Endothelial cell (in vitro differentiated cells): ENCODE data around the gene TNPO1. TPM values are rescaled to one million over a fixed set of nuclear protein-coding genes. Genes with fewer than 3 reads are reported as not detected.
"Not testable (repeated sequence)": the region's sequence is repeated elsewhere in the genome, so short reads cannot be mapped to it uniquely, and the experiment has no call there.

Source experiments
- DNase-seq: peaks from one replicate; pipeline ENCODE4 v3.0.0; 2021; ENCODE audit warnings: low spot score
- H3K27ac Mint-ChIP-seq: one replicate; pipeline ENCODE4 v1.8.0; 2021; ENCODE audit warnings: mixed read lengths, inconsistent platforms; ENCODE audit not compliant: unreplicated experiment
- H3K27me3 Mint-ChIP-seq: one replicate; pipeline ENCODE4 v1.8.0; 2021; ENCODE audit warnings: mild to moderate bottlenecking, moderate library complexity, mixed read lengths, inconsistent platforms; ENCODE audit not compliant: unreplicated experiment
- H3K36me3 Mint-ChIP-seq: one replicate; pipeline ENCODE4 v1.8.0; 2021; ENCODE audit warnings: mild to moderate bottlenecking, low read depth, mixed read lengths, inconsistent platforms; ENCODE audit not compliant: unreplicated experiment
- H3K4me1 Mint-ChIP-seq: one replicate; pipeline ENCODE4 v1.8.0; 2021; ENCODE audit warnings: mild to moderate bottlenecking, mixed read lengths, inconsistent platforms; ENCODE audit not compliant: unreplicated experiment
- H3K4me3 Mint-ChIP-seq: one replicate; pipeline ENCODE4 v1.8.0; 2021; ENCODE audit warnings: mild to moderate bottlenecking, mixed read lengths, inconsistent platforms; ENCODE audit not compliant: unreplicated experiment
- H3K9me3 Mint-ChIP-seq: one replicate; pipeline ENCODE4 v1.8.0; 2021; ENCODE audit warnings: mixed read lengths, inconsistent platforms; ENCODE audit not compliant: unreplicated experiment
- CTCF ChIP-seq: fragments of 200-600 bp; sonication (generic); IDR thresholded peaks from one replicate; pipeline ENCODE4 v1.5.0; 2021; ENCODE audit warnings: antibody characterized with exemption; ENCODE audit not compliant: unreplicated experiment
- total RNA-seq: library from RNA; stranded (reverse); fragmentation: NEBNext Ultra II Directional; extraction: Animal tissue kit (Norgen Biotek cat#: 25700); gene quantifications from one replicate; pipeline ENCODE4 v1.2.1, GENCODE V29; 2021; ENCODE audit not compliant: unreplicated experiment

Gene TNPO1
- total RNA-seq, 1 donor from 2014 or later: 149 TPM

DNA sequence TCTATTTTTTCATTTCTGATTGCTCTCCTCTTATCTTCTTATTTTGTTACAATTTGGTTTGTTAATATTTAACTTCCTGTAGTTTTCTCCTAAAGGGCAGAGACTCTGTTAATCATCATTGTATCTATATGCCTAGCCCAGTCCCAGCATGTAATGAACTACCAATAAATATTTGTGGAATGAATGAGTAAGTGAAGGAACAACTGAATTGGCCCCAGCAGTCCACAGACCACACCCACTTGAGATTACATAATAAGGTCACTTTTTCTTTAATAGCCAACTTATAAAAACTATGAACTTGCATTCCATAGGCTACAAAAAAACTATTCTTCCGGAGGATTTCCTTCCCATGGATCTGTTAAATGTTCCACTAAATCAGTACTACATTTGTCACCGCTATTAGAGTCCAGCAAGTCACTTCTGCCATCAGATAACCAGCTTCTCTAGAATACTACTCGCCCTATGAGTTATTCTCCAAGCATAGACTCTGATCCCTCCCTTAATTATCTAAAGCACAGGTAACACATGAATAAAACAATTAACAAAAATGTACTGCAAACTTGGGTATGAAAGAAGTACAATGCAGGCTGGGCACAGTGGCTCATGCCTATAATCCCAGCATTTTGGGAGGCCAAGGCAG, 27.5 kb upstream of the TNPO1 start:
- H3K27me3 Mint-ChIP-seq: peaks cover 2% of the 10 kb centered on the region
- DNase-seq: no peak
- no peaks in the 10 kb centered on the region for H3K9me3 Mint-ChIP-seq
- TF ChIP-seq CTCF: no peak
- no peaks in the 10 kb centered on the region for H3K4me1 Mint-ChIP-seq
- no peaks in the 10 kb centered on the region for H3K36me3 Mint-ChIP-seq
- no peak overlapping the region for H3K4me3 Mint-ChIP-seq
- no peak overlapping the region for H3K27ac Mint-ChIP-seq

DNA sequence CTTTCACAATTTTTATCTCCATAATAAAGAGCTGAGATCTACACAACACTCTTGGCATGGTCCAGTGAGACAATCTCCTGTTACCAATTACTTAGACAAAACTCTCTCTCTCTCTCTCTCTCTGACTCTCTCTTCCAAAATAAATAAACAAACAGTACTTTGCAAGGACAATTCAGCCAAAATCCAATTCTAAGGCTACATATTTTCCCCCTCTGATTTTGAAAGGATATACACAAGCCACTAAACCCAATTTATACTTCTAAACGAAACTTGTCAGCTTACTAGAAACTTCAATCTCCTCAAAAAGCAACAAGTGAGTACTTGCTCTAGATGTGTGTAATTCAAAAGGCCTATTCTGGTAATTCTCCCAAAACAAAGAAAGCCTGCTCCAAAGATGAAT, 26.3 kb upstream of the TNPO1 start:
- H3K9me3 Mint-ChIP-seq: no peaks in the 10 kb centered on the region
- TF ChIP-seq CTCF: no peak
- no peak for DNase-seq
- no peaks in the 10 kb centered on the region for H3K4me1 Mint-ChIP-seq
- H3K27ac Mint-ChIP-seq: no peak overlapping the region
- H3K4me3 Mint-ChIP-seq: no peak overlapping the region
- H3K36me3 Mint-ChIP-seq: no peaks in the 10 kb centered on the region
- H3K27me3 Mint-ChIP-seq: peaks cover 2% of the 10 kb centered on the region

DNA sequence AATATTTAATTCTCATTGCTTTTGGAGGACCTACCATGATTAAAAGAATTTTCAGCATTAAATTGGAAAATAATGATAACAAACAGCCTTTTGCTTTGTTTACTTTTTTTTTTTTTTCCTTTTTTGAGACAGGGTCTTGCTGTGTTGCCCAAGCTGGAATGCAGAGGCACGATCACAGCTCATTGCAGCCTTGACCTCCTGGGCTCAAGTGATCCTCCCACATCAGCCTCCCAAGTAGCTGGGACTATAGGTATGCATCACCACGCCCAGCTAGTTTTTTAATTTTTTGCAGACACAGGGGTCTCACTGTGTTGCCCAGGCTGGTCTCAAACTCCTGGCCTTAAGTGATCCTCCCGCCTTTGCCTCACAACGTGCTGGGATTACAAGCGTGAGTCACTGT, 23.8 kb upstream of the TNPO1 start:
- not testable (repeated sequence) for H3K4me1 Mint-ChIP-seq, H3K36me3 Mint-ChIP-seq, H3K27ac Mint-ChIP-seq, DNase-seq, H3K9me3 Mint-ChIP-seq, H3K27me3 Mint-ChIP-seq, H3K4me3 Mint-ChIP-seq

GRCh38 chr5:72796001-72796400, 20.5 kb upstream of the TNPO1 start:
- no peak overlapping the region for H3K27ac Mint-ChIP-seq
- no peak for DNase-seq
- no peaks in the 10 kb centered on the region for H3K27me3 Mint-ChIP-seq
- no peaks in the 10 kb centered on the region for H3K36me3 Mint-ChIP-seq
- no peaks in the 10 kb centered on the region for H3K4me1 Mint-ChIP-seq
- no peak for TF ChIP-seq CTCF
- no peaks in the 10 kb centered on the region for H3K9me3 Mint-ChIP-seq
- H3K4me3 Mint-ChIP-seq: no peak overlapping the region

DNA sequence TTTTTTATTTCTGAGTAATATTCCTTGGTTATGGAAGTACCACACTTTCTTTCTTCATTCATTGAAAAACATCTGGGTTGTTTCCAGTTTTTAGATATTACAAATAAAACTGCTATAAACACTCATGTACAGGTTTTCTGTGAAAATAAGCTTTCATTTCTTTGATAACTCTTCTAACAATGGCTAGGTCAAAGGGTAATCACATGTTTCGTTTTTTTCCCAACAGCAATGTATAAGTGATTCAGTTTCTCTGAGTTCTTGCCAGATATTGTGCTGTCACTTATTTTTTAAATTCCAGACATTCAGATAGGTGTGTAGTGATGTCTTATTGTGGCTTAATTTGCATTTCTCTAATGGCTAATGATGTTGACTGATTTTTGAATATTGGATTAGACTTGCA, 16.7 kb upstream of the TNPO1 start:
- no peaks in the 10 kb centered on the region for H3K4me1 Mint-ChIP-seq
- no peak overlapping the region for H3K4me3 Mint-ChIP-seq
- no peaks in the 10 kb centered on the region for H3K9me3 Mint-ChIP-seq
- no peaks in the 10 kb centered on the region for H3K36me3 Mint-ChIP-seq
- no peak overlapping the region for H3K27ac Mint-ChIP-seq
- no peak for DNase-seq
- TF ChIP-seq CTCF: no peak
- no peaks in the 10 kb centered on the region for H3K27me3 Mint-ChIP-seq

GRCh38 chr5:72808637-72809036, 7.8 kb upstream of the TNPO1 start:
- not testable (repeated sequence) for H3K27me3 Mint-ChIP-seq, H3K4me3 Mint-ChIP-seq, H3K9me3 Mint-ChIP-seq, H3K4me1 Mint-ChIP-seq, H3K36me3 Mint-ChIP-seq, DNase-seq, H3K27ac Mint-ChIP-seq
